ENCODE measurements around the gene LMNB1. TPM values are rescaled to one million over a fixed set of nuclear protein-coding genes. Genes with fewer than 3 reads are reported as not detected.

LMNB1 gene
- total RNA-seq, 1 experiment from 2014 or later = 220 TPM

DNA sequence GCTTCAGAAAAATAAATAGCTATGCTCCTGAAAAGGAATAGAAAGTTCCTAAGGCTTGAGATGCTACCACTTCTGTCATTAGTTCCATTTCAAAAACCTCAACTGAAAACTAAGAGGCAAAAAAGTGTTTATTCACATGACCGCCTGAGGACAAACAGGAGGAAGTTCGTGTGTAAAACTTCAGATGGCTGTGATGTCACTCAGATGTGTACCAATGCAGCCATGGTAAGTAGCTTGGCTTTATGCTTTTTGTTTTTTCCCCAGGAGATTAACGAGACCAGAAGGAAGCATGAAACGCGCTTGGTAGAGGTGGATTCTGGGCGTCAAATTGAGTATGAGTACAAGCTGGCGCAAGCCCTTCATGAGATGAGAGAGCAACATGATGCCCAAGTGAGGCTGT lies 33.0 kb downstream of the LMNB1 start (continued):
- TF ChIP-seq, protein P1, sequence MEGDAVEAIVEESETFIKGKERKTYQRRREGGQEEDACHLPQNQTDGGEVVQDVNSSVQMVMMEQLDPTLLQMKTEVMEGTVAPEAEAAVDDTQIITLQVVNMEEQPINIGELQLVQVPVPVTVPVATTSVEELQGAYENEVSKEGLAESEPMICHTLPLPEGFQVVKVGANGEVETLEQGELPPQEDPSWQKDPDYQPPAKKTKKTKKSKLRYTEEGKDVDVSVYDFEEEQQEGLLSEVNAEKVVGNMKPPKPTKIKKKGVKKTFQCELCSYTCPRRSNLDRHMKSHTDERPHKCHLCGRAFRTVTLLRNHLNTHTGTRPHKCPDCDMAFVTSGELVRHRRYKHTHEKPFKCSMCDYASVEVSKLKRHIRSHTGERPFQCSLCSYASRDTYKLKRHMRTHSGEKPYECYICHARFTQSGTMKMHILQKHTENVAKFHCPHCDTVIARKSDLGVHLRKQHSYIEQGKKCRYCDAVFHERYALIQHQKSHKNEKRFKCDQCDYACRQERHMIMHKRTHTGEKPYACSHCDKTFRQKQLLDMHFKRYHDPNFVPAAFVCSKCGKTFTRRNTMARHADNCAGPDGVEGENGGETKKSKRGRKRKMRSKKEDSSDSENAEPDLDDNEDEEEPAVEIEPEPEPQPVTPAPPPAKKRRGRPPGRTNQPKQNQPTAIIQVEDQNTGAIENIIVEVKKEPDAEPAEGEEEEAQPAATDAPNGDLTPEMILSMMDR (IDR thresholded peaks at IDR 0.05) = no peak
- TF ChIP-seq, protein P2, sequence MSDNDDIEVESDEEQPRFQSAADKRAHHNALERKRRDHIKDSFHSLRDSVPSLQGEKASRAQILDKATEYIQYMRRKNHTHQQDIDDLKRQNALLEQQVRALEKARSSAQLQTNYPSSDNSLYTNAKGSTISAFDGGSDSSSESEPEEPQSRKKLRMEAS (CRISPR knock-in tag; IDR thresholded peaks at IDR 0.05) = no peak
- TF ChIP-seq, protein P3, sequence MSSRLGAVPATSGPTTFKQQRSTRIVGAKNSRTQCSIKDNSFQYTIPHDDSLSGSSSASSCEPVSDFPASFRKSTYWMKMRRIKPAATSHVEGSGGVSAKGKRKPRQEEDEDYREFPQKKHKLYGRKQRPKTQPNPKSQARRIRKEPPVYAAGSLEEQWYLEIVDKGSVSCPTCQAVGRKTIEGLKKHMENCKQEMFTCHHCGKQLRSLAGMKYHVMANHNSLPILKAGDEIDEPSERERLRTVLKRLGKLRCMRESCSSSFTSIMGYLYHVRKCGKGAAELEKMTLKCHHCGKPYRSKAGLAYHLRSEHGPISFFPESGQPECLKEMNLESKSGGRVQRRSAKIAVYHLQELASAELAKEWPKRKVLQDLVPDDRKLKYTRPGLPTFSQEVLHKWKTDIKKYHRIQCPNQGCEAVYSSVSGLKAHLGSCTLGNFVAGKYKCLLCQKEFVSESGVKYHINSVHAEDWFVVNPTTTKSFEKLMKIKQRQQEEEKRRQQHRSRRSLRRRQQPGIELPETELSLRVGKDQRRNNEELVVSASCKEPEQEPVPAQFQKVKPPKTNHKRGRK (CRISPR knock-in tag; IDR thresholded peaks at IDR 0.05; ENCODE audit: borderline replicate concordance) = no peak
- TF ChIP-seq, protein P4, sequence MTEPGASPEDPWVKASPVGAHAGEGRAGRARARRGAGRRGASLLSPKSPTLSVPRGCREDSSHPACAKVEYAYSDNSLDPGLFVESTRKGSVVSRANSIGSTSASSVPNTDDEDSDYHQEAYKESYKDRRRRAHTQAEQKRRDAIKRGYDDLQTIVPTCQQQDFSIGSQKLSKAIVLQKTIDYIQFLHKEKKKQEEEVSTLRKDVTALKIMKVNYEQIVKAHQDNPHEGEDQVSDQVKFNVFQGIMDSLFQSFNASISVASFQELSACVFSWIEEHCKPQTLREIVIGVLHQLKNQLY (CRISPR knock-in tag; IDR thresholded peaks at IDR 0.05) = no peak

DNA sequence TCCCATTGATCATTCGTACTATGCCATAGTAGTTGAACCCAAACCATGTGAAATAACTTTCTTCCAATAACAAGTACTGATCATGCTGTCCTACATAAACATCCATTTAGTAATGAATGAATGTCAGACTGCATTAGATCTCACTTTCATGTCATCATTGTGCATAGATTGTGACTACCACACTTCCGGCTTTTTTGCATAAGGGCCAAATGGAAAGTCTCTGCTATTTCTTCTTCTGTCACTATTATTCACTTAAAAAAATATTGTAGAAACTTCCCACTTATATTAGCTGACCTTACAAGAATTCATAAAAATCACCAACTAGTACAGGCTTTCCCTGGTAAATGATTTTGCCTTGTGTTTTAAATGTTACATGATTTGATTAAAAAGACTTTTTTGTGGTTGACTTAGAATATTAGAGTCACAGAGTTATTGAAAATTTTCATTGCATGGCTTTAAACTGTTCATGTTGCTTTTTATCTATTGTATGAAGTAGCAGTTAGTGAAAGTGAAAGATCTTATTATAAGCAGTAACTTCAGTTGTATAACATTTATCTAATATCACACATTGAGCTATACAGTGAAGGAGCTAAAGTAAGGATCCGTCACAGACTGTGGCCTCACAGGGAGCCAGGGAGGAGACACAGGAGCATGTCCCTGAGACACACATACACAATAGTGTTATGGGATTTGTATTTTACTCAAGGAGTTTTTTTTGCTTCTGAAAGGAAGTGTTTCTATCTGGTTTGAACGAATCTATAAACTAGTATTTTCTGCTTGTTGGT lies 33.9 kb downstream of the LMNB1 start:
- Mint-ChIP-seq H3K27ac (no peak overlapping the region), H3K27me3 (ENCODE audit: low read depth) (no peaks in the 10 kb centered on the region), H3K4me3 (no peak overlapping the region), H3K9me3 (no peaks in the 10 kb centered on the region), H3K4me1 (no peaks in the 10 kb centered on the region), H3K36me3 (peaks cover 76% of the 10 kb centered on the region)
- TF ChIP-seq FOXP1 (CRISPR knock-in tag; IDR thresholded peaks at IDR 0.05; ENCODE audit: borderline replicate concordance) (no peak), ELF4 (CRISPR knock-in tag; IDR thresholded peaks at IDR 0.05; ENCODE audit: low read depth) (no peak), IRF2 (CRISPR knock-in tag; IDR thresholded peaks at IDR 0.05; ENCODE audit: borderline replicate concordance, low read depth) (no peak), SP1 (CRISPR knock-in tag; conservative IDR thresholded peaks at IDR 0.05) (no peak), OVOL2 (CRISPR knock-in tag; IDR thresholded peaks at IDR 0.05; ENCODE audit: borderline replicate concordance) (no peak), ZNF263 (CRISPR knock-in tag; IDR thresholded peaks at IDR 0.05; ENCODE audit: low read depth) (no peak), SMAD3 (CRISPR knock-in tag; IDR thresholded peaks at IDR 0.05; ENCODE audit: borderline replicate concordance) (no peak)
- TF ChIP-seq, protein P1 (IDR thresholded peaks at IDR 0.05) = no peak
- TF ChIP-seq, protein P5, sequence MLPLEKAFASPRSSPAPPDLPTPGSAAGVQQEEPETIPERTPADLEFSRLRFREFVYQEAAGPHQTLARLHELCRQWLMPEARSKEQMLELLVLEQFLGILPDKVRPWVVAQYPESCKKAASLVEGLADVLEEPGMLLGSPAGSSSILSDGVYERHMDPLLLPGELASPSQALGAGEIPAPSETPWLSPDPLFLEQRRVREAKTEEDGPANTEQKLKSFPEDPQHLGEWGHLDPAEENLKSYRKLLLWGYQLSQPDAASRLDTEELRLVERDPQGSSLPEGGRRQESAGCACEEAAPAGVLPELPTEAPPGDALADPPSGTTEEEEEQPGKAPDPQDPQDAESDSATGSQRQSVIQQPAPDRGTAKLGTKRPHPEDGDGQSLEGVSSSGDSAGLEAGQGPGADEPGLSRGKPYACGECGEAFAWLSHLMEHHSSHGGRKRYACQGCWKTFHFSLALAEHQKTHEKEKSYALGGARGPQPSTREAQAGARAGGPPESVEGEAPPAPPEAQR (CRISPR knock-in tag; IDR thresholded peaks at IDR 0.05) = no peak
- ATAC-seq = no peak
- DNase-seq (ENCODE audit: low spot score) = no peak
- ChIA-PET POLR2A (interaction anchor here (0.6 kb wide), 1 partner anchor 26 kb away, joined by 3 read pairs; no protein-coding TSS in a partner anchor), CTCF (interaction anchor here (2.1 kb wide), 1 partner anchor 137 kb away, joined by 7 read pairs; no protein-coding TSS in a partner anchor)

DNA sequence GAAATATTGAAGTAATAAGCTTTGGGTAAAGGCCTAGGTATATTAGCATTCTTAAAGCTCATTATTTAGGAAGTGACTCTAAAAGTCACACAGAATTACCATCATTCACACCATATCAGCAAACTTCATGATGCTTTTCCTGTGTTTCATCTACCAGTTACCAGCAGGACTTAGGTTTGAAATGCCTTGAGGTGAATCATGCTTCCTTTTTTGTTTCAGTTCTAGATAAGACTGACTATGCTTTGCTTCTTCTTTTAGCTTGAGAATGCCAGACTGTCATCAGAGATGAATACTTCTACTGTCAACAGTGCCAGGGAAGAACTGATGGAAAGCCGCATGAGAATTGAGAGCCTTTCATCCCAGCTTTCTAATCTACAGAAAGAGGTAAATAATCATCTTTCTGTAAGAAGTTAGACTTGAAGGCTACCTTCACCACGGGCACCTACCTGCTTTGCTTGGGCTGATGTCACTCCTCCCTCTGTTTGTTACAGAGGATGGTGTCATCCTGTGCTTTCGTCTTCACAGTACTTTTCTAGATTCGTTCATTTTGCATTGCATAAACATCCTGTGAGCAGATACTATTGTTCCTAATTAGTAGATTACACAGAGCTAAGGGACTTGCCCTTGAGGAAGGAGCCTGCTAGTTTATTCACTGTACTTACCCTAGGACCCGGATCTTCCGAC lies 34.7 kb downstream of the LMNB1 start:
- CTCF ChIA-PET = no interaction called here
- TF ChIP-seq, protein P6, sequence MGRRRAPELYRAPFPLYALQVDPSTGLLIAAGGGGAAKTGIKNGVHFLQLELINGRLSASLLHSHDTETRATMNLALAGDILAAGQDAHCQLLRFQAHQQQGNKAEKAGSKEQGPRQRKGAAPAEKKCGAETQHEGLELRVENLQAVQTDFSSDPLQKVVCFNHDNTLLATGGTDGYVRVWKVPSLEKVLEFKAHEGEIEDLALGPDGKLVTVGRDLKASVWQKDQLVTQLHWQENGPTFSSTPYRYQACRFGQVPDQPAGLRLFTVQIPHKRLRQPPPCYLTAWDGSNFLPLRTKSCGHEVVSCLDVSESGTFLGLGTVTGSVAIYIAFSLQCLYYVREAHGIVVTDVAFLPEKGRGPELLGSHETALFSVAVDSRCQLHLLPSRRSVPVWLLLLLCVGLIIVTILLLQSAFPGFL (CRISPR knock-in tag; IDR thresholded peaks at IDR 0.05; ENCODE audit: borderline replicate concordance) = no peak
- TF ChIP-seq CBFB (CRISPR knock-in tag; IDR thresholded peaks at IDR 0.05; ENCODE audit: low read depth) = no peak
- TF ChIP-seq, protein P7, sequence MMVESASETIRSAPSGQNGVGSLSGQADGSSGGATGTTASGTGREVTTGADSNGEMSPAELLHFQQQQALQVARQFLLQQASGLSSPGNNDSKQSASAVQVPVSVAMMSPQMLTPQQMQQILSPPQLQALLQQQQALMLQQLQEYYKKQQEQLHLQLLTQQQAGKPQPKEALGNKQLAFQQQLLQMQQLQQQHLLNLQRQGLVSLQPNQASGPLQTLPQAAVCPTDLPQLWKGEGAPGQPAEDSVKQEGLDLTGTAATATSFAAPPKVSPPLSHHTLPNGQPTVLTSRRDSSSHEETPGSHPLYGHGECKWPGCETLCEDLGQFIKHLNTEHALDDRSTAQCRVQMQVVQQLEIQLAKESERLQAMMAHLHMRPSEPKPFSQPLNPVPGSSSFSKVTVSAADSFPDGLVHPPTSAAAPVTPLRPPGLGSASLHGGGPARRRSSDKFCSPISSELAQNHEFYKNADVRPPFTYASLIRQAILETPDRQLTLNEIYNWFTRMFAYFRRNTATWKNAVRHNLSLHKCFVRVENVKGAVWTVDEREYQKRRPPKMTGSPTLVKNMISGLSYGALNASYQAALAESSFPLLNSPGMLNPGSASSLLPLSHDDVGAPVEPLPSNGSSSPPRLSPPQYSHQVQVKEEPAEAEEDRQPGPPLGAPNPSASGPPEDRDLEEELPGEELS (CRISPR knock-in tag; IDR thresholded peaks at IDR 0.05) = no peak
- no peak for TF ChIP-seq ZNF396 (CRISPR knock-in tag; IDR thresholded peaks at IDR 0.05; ENCODE audit: borderline replicate concordance)

More for the DNA sequence above, 34.7 kb downstream of the LMNB1 start:
- POLR2A ChIA-PET = no interaction called here
- Mint-ChIP-seq H3K9me3 (no peaks in the 10 kb centered on the region), H3K36me3 (peaks cover 76% of the 10 kb centered on the region), H3K27me3 (ENCODE audit: low read depth) (no peaks in the 10 kb centered on the region), H3K4me1 (no peaks in the 10 kb centered on the region), H3K27ac (no peak overlapping the region), H3K4me3 (no peak overlapping the region)
- DNase-seq (ENCODE audit: low spot score) (no peak), ATAC-seq (no peak)

All from WTC11 (cell line).